Inflammatory macrophage treated with lipopolysaccharide for 4 hours (primary cell): ENCODE data around the gene ERP44.
"Not testable (repeated sequence)": the region's sequence is repeated elsewhere in the genome, so short reads cannot be mapped to it uniquely, and the experiment has no call there.

ENCODE experiments used
- DNase-seq: peaks from one replicate; pipeline ENCODE4 v3.0.0-alpha.2; 2020

The ERP44 gene

GRCh38 chr9:100098887-100099721 is at the start of gene ERP44, which contains the start of gene INVS:
Gene ERP44 (minus strand): TSS chr9:100099000. CDS start chr9:100098840, 160 bp downstream.
Gene INVS (plus strand): TSS chr9:100099243. CDS start chr9:100104522, 5,279 bp downstream.
- peak; percentile 100 for DNase-seq

GRCh38 chr9:100145976-100146375 is 47.2 kb upstream of the ERP44 start:
- DNase-seq, result not testable (repeated sequence)

GRCh38 chr9:100145167-100145934 is 46.6 kb upstream of the ERP44 start:
- DNase-seq, result not testable (repeated sequence)

- DNase-seq, result not testable (repeated sequence)
Measured at GRCh38 chr9:100141862-100142261, 43.1 kb upstream of the ERP44 start.

- DNase-seq, result not testable (repeated sequence)
Measured at GRCh38 chr9:100140303-100140702, 41.5 kb upstream of the ERP44 start.

GRCh38 chr9:100136799-100137198 is 38.0 kb upstream of the ERP44 start:
- DNase-seq, result not testable (repeated sequence)

- no peak for DNase-seq
Measured at GRCh38 chr9:100134731-100135130, 35.9 kb upstream of the ERP44 start.

GRCh38 chr9:100131875-100132430 is 33.2 kb upstream of the ERP44 start:
- no peak for DNase-seq

GRCh38 chr9:100131216-100131615 is 32.4 kb upstream of the ERP44 start:
- no peak for DNase-seq

GRCh38 chr9:100129772-100130171 is 31.0 kb upstream of the ERP44 start:
- no peak for DNase-seq

GRCh38 chr9:100126423-100126822 is 27.6 kb upstream of the ERP44 start:
- DNase-seq, result no peak

- no peak for DNase-seq
Measured at GRCh38 chr9:100125910-100126309, 27.1 kb upstream of the ERP44 start.

- no peak for DNase-seq
Measured at GRCh38 chr9:100125236-100125635, 26.4 kb upstream of the ERP44 start.

- no peak for DNase-seq
Measured at GRCh38 chr9:100120286-100120685, 21.5 kb upstream of the ERP44 start.

- DNase-seq, result no peak
Measured at GRCh38 chr9:100117316-100117715, 18.5 kb upstream of the ERP44 start.

- no peak for DNase-seq
Measured at GRCh38 chr9:100112677-100113336, 14.0 kb upstream of the ERP44 start.

GRCh38 chr9:100111235-100111634 is 12.4 kb upstream of the ERP44 start:
- DNase-seq, result peak; percentile 12

GRCh38 chr9:100108559-100108958 is 9.8 kb upstream of the ERP44 start:
- DNase-seq, result no peak

GRCh38 chr9:100106616-100107015 is 7.8 kb upstream of the ERP44 start:
- no peak for DNase-seq

- no peak for DNase-seq
Measured at GRCh38 chr9:100105861-100106260, 7.1 kb upstream of the ERP44 start.

GRCh38 chr9:100104314-100104713 is 5.5 kb upstream of the ERP44 start:
- DNase-seq, result no peak

GRCh38 chr9:100101608-100102007 is 2.8 kb upstream of the ERP44 start:
- no peak for DNase-seq

GRCh38 chr9:100100146-100100667 is 1.4 kb upstream of the ERP44 start:
- no peak for DNase-seq
